Measurements from ENCODE around the gene TMCO6. TPM values are rescaled to one million over a fixed set of nuclear protein-coding genes. Genes with fewer than 3 reads are reported as not detected.

The TMCO6 gene
- total and polyA plus RNA-seq, 2 of the 8 experiments (the other 6 are each of a cell fraction or from before 2014, with no cell fraction given), result 29.0 to 40.9 TPM

DNA sequence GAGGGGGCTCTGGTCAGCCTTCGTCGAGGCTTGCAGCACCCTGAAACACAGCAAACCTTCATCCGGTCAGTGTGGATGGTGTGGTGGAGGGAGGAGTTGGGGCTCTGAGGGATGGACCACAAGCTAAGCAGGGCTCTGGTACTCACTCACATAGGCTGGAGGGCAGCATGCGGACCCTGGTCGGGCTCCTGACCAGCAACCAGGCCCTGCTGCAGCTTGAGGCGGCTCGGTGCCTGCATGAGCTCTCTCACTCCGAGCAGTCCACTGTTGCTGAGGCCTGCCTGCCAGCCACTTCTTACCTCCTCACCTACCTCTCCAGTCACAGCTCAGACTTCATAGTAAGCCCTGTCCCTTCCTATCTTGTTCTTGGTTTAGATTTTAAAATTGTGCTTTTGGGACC, 2.5 kb downstream of the TMCO6 start:
- Histone ChIP-seq H3K79me2 (ENCODE audit: control insufficient read depth in 1 of 2, insufficient read depth in 2 of 2, low read length in 2 of 2) (peaks cover under 1 to 15% of the 10 kb centered on the region in 2 experiments; a peak in 3 of 4 replicates), H4K91ac (replicated peaks; ENCODE audit: insufficient read length, low read length) (no peak overlapping the region)
- TF ChIP-seq BCL11A (IDR thresholded peaks at IDR 0.05; ENCODE audit: low read depth in 2 of 2, low read length in 2 of 2), result no peak
- no peak for TF ChIP-seq SP2 (IDR thresholded peaks at IDR 0.05; ENCODE audit: low read length)
- TF ChIP-seq USF2 (IDR thresholded peaks at IDR 0.05; ENCODE audit: low read length), result no peak
- TF ChIP-seq BACH1 (IDR thresholded peaks at IDR 0.05; ENCODE audit: low read length), result no peak
- TF ChIP-seq, protein P1, sequence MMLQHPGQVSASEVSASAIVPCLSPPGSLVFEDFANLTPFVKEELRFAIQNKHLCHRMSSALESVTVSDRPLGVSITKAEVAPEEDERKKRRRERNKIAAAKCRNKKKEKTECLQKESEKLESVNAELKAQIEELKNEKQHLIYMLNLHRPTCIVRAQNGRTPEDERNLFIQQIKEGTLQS (IDR thresholded peaks at IDR 0.05; ENCODE audit: insufficient read depth, low read depth, low read length), result no peak
- TF ChIP-seq GTF2F1 (IDR thresholded peaks at IDR 0.05; ENCODE audit: borderline replicate concordance, low read depth, low read length), result no peak
- TF ChIP-seq SIRT6 (IDR thresholded peaks at IDR 0.05; ENCODE audit: low read length), result no peak
- no peak for TF ChIP-seq MAFK (IDR thresholded peaks at IDR 0.05; ENCODE audit: low read depth, low read length)

More for the DNA sequence above, 2.5 kb downstream of the TMCO6 start:
- Histone ChIP-seq H3K27ac (ENCODE audit: low read depth, low read length) (no peak overlapping the region), H3K36me3 (ENCODE audit: control insufficient read depth in 2 of 4, insufficient read depth in 4 of 4, low read length in 3 of 4) (peaks cover 12 to 38% (median 26%) of the 10 kb centered on the region in 4 experiments), H2AFZ (ENCODE audit: low read length) (no peak overlapping the region), H3K79me1 (ENCODE audit: low read depth, low read length) (no peaks in the 10 kb centered on the region; the same call in 1 of the 2 replicates), H3K9ac (replicated peaks in 1 of 4; ENCODE audit: extremely low read depth in 1 of 4, low read depth in 3 of 4, low read length in 3 of 4) (no peak overlapping the region), H3K4ac (replicated peaks; ENCODE audit: insufficient read length, low read depth, low read length) (no peak overlapping the region), H2BK15ac (ENCODE audit: low read length) (no peak overlapping the region), H4K5ac (ENCODE audit: insufficient read length, low read depth, low read length) (no peak overlapping the region), H3K27me3 (replicated peaks in 1 of 4; ENCODE audit: control insufficient read depth in 3 of 4, extremely low read depth in 1 of 4, insufficient read depth in 3 of 4, low read length in 3 of 4) (no peaks in the 10 kb centered on the region), H3K18ac (ENCODE audit: extremely low read depth, low read length) (no peak overlapping the region), H3K4me1 (replicated peaks in 1 of 4; ENCODE audit: control insufficient read depth in 3 of 4, insufficient read depth in 4 of 4, low read length in 3 of 4) (peaks cover 0 to 4% (median 3%) of the 10 kb centered on the region in 4 experiments; a peak in 4 of 7 replicates), H3K4me3 (ENCODE audit: extremely low read depth in 1 of 4, insufficient read depth in 2 of 4, low read depth in 3 of 4, low read length in 4 of 4) (no peak overlapping the region), H4K20me1 (replicated peaks in 1 of 2; ENCODE audit: control insufficient read depth in 1 of 2, insufficient read depth in 2 of 2, low read length in 2 of 2) (peaks cover 0 to 3% of the 10 kb centered on the region in 2 experiments), H3K23me2 (ENCODE audit: low read depth, low read length) (peaks cover 7% of the 10 kb centered on the region; the same call in 1 of the 2 replicates), H2BK12ac (ENCODE audit: low read depth, low read length) (no peak overlapping the region), H3K56ac (replicated peaks; ENCODE audit: insufficient read length, low read depth, low read length) (no peak overlapping the region), H3K23ac (ENCODE audit: insufficient read length) (no peak overlapping the region), H4K8ac (ENCODE audit: extremely low read depth, insufficient read depth, low read length) (no peak overlapping the region), H2BK5ac (ENCODE audit: low read depth, low read length) (no peak overlapping the region), H2BK20ac (ENCODE audit: low read length) (no peak overlapping the region), H3K9me3 (ENCODE audit: insufficient read depth in 2 of 2, low read depth in 1 of 2, low read length in 1 of 2) (no peaks in the 10 kb centered on the region), H3K14ac (ENCODE audit: insufficient read length) (no peak overlapping the region), H2AK5ac (ENCODE audit: low read depth, low read length) (no peak overlapping the region), H3K4me2 (ENCODE audit: insufficient read depth in 1 of 2, low read depth in 2 of 2, low read length in 2 of 2) (no peak overlapping the region), H2BK120ac (replicated peaks; ENCODE audit: low read depth, low read length) (no peak overlapping the region)
- ChIA-PET CTCF (ENCODE audit: partially characterized antibody) (interaction anchor here (1.1 to 1.8 kb wide), 2 partner anchors 21 to 93 kb away, joined by 4 to 9 read pairs; partner anchors contain the start of gene EIF4EBP3), POLR2A (ENCODE audit: partially characterized antibody) (interaction anchor here (0.9 to 7.9 kb wide), 6 partner anchors 31 to 241 kb away, joined by 4 to 78 read pairs (median 6); partner anchors contain the start of genes DND1, EIF4EBP3, SRA1 and ZMAT2)
- DNase-seq (ENCODE audit: low read depth in 1 of 2, low spot score in 2 of 2) (no peak), FAIRE-seq (no peak)
- WGBS, 2 experiments (ENCODE audit: extremely low coverage in 1 of 2, insufficient coverage in 1 of 2, insufficient read length in 1 of 2, insufficient replicate concordance in 2 of 2, low coverage in 1 of 2, low lambda C conversion rate in 2 of 2, missing lambda C conversion rate in 1 of 2), result 94% methylated on average over 8 of the region's 8 CpGs; no CpG with 5 or more reads in 1 of the 2 experiments

Measured in H1 (cell line).